Anterior cingulate cortex (tissue), 58 donors: ENCODE data around the gene CD207.
"Not testable (repeated sequence)": the region's sequence is repeated elsewhere in the genome, so short reads cannot be mapped to it uniquely, and the experiment has no call there.

Experiments
- DNase-seq, 58 donors: peaks; one replicate each; lab custom pipeline; 2025; lab: John Stamatoyannopoulos, UW

CD207 gene

GRCh38 chr2:70835643-70836042 lies at the start of gene CD207:
CD207 (minus strand) TSS chr2:70835816; CDS start chr2:70835776, 40 bp downstream.
- DNase-seq = no peak

GRCh38 chr2:70878543-70878942 lies 42.9 kb upstream of the CD207 start:
- not testable (repeated sequence) for DNase-seq

GRCh38 chr2:70876138-70876537 lies 40.5 kb upstream of the CD207 start:
- not testable (repeated sequence) for DNase-seq

- DNase-seq = no peak
Observed at GRCh38 chr2:70873541-70873940, 37.9 kb upstream of the CD207 start.

GRCh38 chr2:70871398-70872211 lies 36.0 kb upstream of the CD207 start:
- peak in 52 of 58 donors; percentile 6 to 83 (median 44) for DNase-seq

GRCh38 chr2:70870790-70871189 lies 35.2 kb upstream of the CD207 start:
- DNase-seq = no peak

GRCh38 chr2:70868970-70869369 lies 33.4 kb upstream of the CD207 start:
- no peak for DNase-seq

GRCh38 chr2:70861777-70862625 lies 26.4 kb upstream of the CD207 start:
- DNase-seq = peak in 54 of 58 donors; percentile 7 to 85 (median 51)

- DNase-seq = no peak
Observed at GRCh38 chr2:70855667-70856066, 20.1 kb upstream of the CD207 start.

- peak in 11 of 58 donors; percentile 4 to 38 (median 14) for DNase-seq
Observed at GRCh38 chr2:70854411-70854810, 18.8 kb upstream of the CD207 start.

- DNase-seq = no peak
Observed at GRCh38 chr2:70852824-70853223, 17.2 kb upstream of the CD207 start.

GRCh38 chr2:70851704-70852103 lies 16.1 kb upstream of the CD207 start:
- DNase-seq = peak in 1 of 58 donors; percentile 36

- peak in 23 of 58 donors; percentile 5 to 79 (median 30) for DNase-seq
Observed at GRCh38 chr2:70850925-70851324, 15.3 kb upstream of the CD207 start.

- no peak for DNase-seq
Observed at GRCh38 chr2:70842401-70842800, 6.8 kb upstream of the CD207 start.

GRCh38 chr2:70837980-70838925 lies 2.6 kb upstream of the CD207 start:
- DNase-seq = no peak

- no peak for DNase-seq
Observed at GRCh38 chr2:70834881-70835280, 735 bp downstream of the CD207 start.

GRCh38 chr2:70834106-70834505 lies 1.5 kb downstream of the CD207 start:
- no peak for DNase-seq

GRCh38 chr2:70833246-70833645 lies 2.4 kb downstream of the CD207 start:
- DNase-seq = no peak

GRCh38 chr2:70832386-70832785 lies 3.2 kb downstream of the CD207 start:
- DNase-seq = no peak

- DNase-seq = no peak
Observed at GRCh38 chr2:70831861-70832260, 3.8 kb downstream of the CD207 start.
